Fibroblast of lung (primary cell): ENCODE results near the gene EPHA10. TPM values are rescaled to one million over a fixed set of nuclear protein-coding genes. Genes with fewer than 3 reads are reported as not detected.
A peak's percentile ranks its signal among the peaks of the same experiment; 100 is the strongest.
"Not testable (repeated sequence)": the region's sequence is repeated elsewhere in the genome, so short reads cannot be mapped to it uniquely, and the experiment has no call there.

Source experiments
- DNase-seq, 2 donors: peaks; one replicate each; pipeline versions ENCODE4 v3.0.0 to v3.0.0-alpha.2; 2010; ENCODE audit warnings: low read depth in 2 of 2
- H2AFZ ChIP-seq: 2 replicates; pipeline ENCODE4 v1.5.1; 2012; ENCODE audit warnings: low read length, control low read depth, inconsistent platforms
- H3K27ac ChIP-seq: 2 replicates; pipeline ENCODE4 v1.5.1; 2011; ENCODE audit warnings: low read length, control low read depth; ENCODE audit not compliant: insufficient read depth
- H3K27me3 ChIP-seq: 2 replicates; pipeline ENCODE4 v1.5.1; 2011; ENCODE audit warnings: mild to moderate bottlenecking, low read length; ENCODE audit not compliant: control insufficient read depth, insufficient read depth
- H3K36me3 ChIP-seq: 2 replicates; pipeline ENCODE4 v1.5.1; 2011; ENCODE audit warnings: low read length; ENCODE audit not compliant: control insufficient read depth, insufficient read depth
- H3K4me1 ChIP-seq: 2 replicates; pipeline ENCODE4 v1.5.1; 2011; ENCODE audit warnings: low read length; ENCODE audit not compliant: control insufficient read depth, insufficient read depth; ENCODE audit errors: extremely low read depth
- H3K4me2 ChIP-seq: 2 replicates; pipeline ENCODE4 v1.5.1; 2011; ENCODE audit warnings: low read length, control low read depth; ENCODE audit not compliant: insufficient read depth; ENCODE audit errors: extremely low read depth
- H3K4me3 ChIP-seq, 4 experiments: fragments of 200-600 bp in 1 of 4; sonication (generic) in 1 of 4; replicated peaks in 1 of 4; 2 replicates each; pipeline ENCODE4 v1.5.1; 2011 to 2016; ENCODE audit warnings: low read length in 4 of 4, low read depth in 3 of 4, mild to moderate bottlenecking in 3 of 4, control low read depth in 2 of 4, inconsistent platforms in 1 of 4, mixed read lengths in 1 of 4; ENCODE audit not compliant: insufficient read depth in 1 of 4; ENCODE audit errors: control extremely low read depth in 1 of 4
- H3K79me2 ChIP-seq: 2 replicates; pipeline ENCODE4 v1.5.1; 2012; ENCODE audit warnings: mild to moderate bottlenecking, low read length, inconsistent platforms; ENCODE audit not compliant: control insufficient read depth, insufficient read depth
- H3K9ac ChIP-seq: 2 replicates; pipeline ENCODE4 v1.5.1; 2011; ENCODE audit warnings: mild to moderate bottlenecking, low read length, control low read depth; ENCODE audit not compliant: insufficient read depth
- H3K9me3 ChIP-seq: 2 replicates; pipeline ENCODE4 v1.5.1; 2012; ENCODE audit warnings: low read depth, low read length; ENCODE audit not compliant: control insufficient read depth, insufficient read depth
- H4K20me1 ChIP-seq: 2 replicates; pipeline ENCODE4 v1.5.1; 2011; ENCODE audit warnings: low read length; ENCODE audit not compliant: control insufficient read depth, insufficient read depth; ENCODE audit errors: extremely low read depth
- CTCF ChIP-seq, 2 donors: IDR thresholded peaks in 1 of 2; conservative IDR thresholded peaks in 1 of 2; 1 replicate in 1 of 2; 2 replicates in 1 of 2; pipeline ENCODE4 v1.5.1; 2011 to 2012; ENCODE audit warnings: low read length in 2 of 2, control low read depth in 1 of 2, inconsistent platforms in 1 of 2, low read depth in 1 of 2, mild to moderate bottlenecking in 1 of 2
- EZH2 ChIP-seq: IDR thresholded peaks from 2 replicates; pipeline ENCODE4 v1.5.1; 2012; ENCODE audit warnings: low read length, control low read depth, mild to moderate bottlenecking; ENCODE audit errors: missing control alignments
- polyA plus RNA-seq, 2 donors: library from polyadenylated mRNA; depleted of rRNA in 1 of 2; stranded (reverse) in 1 of 2; unstranded in 1 of 2; fragments of >200 nt; gene quantifications; 2 replicates each; pipeline ENCODE4 v1.2.1, GENCODE V29; 2011 to 2012; ENCODE audit warnings: missing spikeins in 1 of 2
- total RNA-seq: library from RNA; depleted of rRNA; stranded (reverse); fragments of >200 nt; gene quantifications from 2 replicates; pipeline ENCODE4 v1.2.1, GENCODE V29; 2014

The EPHA10 gene
- total and polyA plus RNA-seq, 2 donors (not counting 1 experiment from before 2014, with no cell fraction given) = under 0.01 TPM; not detected in 1

- peak in 1 of 2 donors; percentile 20 for DNase-seq
- Histone ChIP-seq H2AFZ (no peak overlapping the region), H3K4me2 (no peak overlapping the region), H3K27me3 (no peaks in the 10 kb centered on the region), H3K9ac (no peak overlapping the region), H3K27ac (no peak overlapping the region), H3K79me2 (no peaks in the 10 kb centered on the region), H4K20me1 (no peaks in the 10 kb centered on the region), H3K9me3 (no peaks in the 10 kb centered on the region), H3K36me3 (no peaks in the 10 kb centered on the region), H3K4me1 (no peaks in the 10 kb centered on the region), H3K4me3 (no peak overlapping the region)
- TF ChIP-seq CTCF (conservative IDR thresholded peaks at IDR 0.05 in 1 of 2, IDR thresholded peaks at IDR 0.05 in 1 of 2; ENCODE audit: low read depth in 1 of 2, low read length in 2 of 2) = no peak
- TF ChIP-seq EZH2 = no peak
These were observed 23.8 kb downstream of the EPHA10 start for GRCh38 chr1:37741130-37741529.

- Histone ChIP-seq H3K79me2 (no peaks in the 10 kb centered on the region), H3K9ac (no peak overlapping the region), H3K9me3 (no peaks in the 10 kb centered on the region), H3K4me3 (no peak overlapping the region), H3K27ac (no peak overlapping the region), H4K20me1 (no peaks in the 10 kb centered on the region), H2AFZ (no peak overlapping the region), H3K4me2 (no peak overlapping the region), H3K36me3 (no peaks in the 10 kb centered on the region), H3K4me1 (no peaks in the 10 kb centered on the region), H3K27me3 (peaks cover 8% of the 10 kb centered on the region)
- TF ChIP-seq EZH2 (no peak), CTCF (conservative IDR thresholded peaks at IDR 0.05 in 1 of 2, IDR thresholded peaks at IDR 0.05 in 1 of 2; ENCODE audit: low read depth in 1 of 2, low read length in 2 of 2) (no peak)
- DNase-seq = no peak
These were observed 25.7 kb downstream of the EPHA10 start for GRCh38 chr1:37739222-37739621.

GRCh38 chr1:37738619-37739018 is 26.3 kb downstream of the EPHA10 start:
- not testable (repeated sequence) for H3K27ac ChIP-seq, H4K20me1 ChIP-seq, H3K4me3 ChIP-seq, H3K79me2 ChIP-seq, H3K9me3 ChIP-seq, H3K9ac ChIP-seq, H3K27me3 ChIP-seq, H3K36me3 ChIP-seq, H2AFZ ChIP-seq, H3K4me2 ChIP-seq, DNase-seq, H3K4me1 ChIP-seq

DNA sequence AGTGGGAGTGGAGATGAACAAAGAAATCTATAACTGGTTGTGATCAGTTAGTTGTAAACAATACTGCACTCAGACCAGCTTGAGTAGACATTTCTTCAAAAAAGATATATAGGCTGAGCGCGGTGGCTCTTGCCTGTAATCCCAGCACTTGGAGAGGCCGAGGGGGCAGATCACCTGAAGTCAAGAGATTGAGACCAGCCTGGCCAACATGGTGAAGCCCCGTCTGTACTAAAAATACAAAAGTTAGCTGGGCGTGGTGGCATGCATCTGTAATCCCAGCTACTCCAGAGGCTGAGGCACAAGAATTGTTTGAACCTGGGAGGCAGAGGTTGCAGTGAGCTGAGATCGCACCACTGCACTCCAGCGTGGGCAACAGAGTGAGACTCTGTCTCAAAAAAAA is 26.9 kb downstream of the EPHA10 start:
- not testable (repeated sequence) for H2AFZ ChIP-seq, H3K4me1 ChIP-seq, DNase-seq, H3K27ac ChIP-seq, H3K9me3 ChIP-seq, H3K79me2 ChIP-seq, H3K4me3 ChIP-seq, H3K36me3 ChIP-seq, H4K20me1 ChIP-seq, H3K9ac ChIP-seq, H3K4me2 ChIP-seq
- peaks cover 12% of the 10 kb centered on the region for H3K27me3 ChIP-seq
